WERI-Rb-1 (cell line): ENCODE data around the gene MAP4K4.
A peak's percentile ranks its signal among the peaks of the same experiment; 100 is the strongest.
"Not testable (repeated sequence)": the region's sequence is repeated elsewhere in the genome, so short reads cannot be mapped to it uniquely, and the experiment has no call there.

Source experiments
- DNase-seq: peaks from one replicate; pipeline ENCODE4 v3.0.0-alpha.2; 2020
- H3K27ac ChIP-seq: fragments of 250-450 bp; sonication (Bioruptor Pico); 2 replicates; pipeline ENCODE4 v1.5.1; 2020; ENCODE audit warnings: mild to moderate bottlenecking, moderate library complexity
- H3K27me3 ChIP-seq: fragments of 250-450 bp; sonication (Bioruptor Pico); 2 replicates; pipeline ENCODE4 v1.5.1; 2021; ENCODE audit warnings: mild to moderate bottlenecking, low read depth, moderate library complexity; ENCODE audit not compliant: insufficient read depth, severe bottlenecking
- H3K36me3 ChIP-seq: fragments of 250-450 bp; sonication (Bioruptor Pico); 2 replicates; pipeline ENCODE4 v1.5.1; 2020; ENCODE audit warnings: mild to moderate bottlenecking, moderate library complexity
- H3K4me3 ChIP-seq: 2 replicates; pipeline ENCODE4 v1.5.1; 2011; ENCODE audit warnings: low read depth, mild to moderate bottlenecking, control low read depth, low read length
- H3K9me3 ChIP-seq: fragments of 250-450 bp; sonication (Bioruptor Pico); 2 replicates; pipeline ENCODE4 v1.5.1; 2021; ENCODE audit warnings: mild to moderate bottlenecking, moderate library complexity; ENCODE audit not compliant: severe bottlenecking
- CTCF ChIP-seq: IDR thresholded peaks from 2 replicates; pipeline ENCODE4 v1.5.1; 2011; ENCODE audit warnings: low read depth, mild to moderate bottlenecking, control low read depth, inconsistent platforms, low read length

The MAP4K4 gene

DNA sequence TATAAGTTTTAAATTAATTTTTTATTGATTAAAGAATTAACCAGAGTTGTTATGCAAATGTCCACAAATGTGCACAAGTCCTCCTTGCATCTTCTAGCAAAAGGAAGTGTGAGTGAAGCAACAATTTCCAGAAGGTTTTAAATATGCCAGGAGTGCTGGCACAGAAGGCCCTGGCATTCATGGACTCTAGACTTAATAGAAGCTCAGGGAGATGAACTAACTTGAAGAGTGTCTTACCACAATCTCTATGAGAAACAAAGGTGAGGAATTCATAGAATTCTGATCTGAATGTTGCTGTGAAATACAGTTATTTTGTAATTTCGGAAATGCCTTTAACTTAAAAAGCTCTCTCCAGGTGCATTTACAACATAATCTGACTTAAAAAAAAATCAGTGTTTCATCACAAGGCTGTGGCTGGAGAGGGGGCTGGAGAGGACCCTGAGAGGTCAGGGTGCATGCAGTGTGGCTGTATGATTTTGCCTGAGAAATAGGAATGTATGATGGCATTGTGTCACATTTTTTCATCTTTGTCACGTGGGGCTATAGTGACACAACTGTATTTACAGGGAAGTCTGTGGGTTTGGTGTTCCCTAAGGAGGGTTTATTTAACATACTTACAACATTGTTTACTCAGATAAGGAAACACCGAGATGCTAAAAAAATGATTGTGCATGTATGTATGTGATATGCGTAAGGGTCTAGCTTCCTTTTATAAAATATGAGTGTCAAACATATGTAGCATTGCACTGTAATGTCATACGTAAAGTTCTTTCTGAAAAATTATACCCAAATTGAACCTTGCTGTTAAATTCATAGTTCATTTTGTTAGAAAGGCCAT lies 66.2 kb downstream of the MAP4K4 start:
- Histone ChIP-seq H3K4me3 (no peak overlapping the region), H3K27me3 (no peaks in the 10 kb centered on the region), H3K27ac (no peak overlapping the region), H3K36me3 (no peaks in the 10 kb centered on the region), H3K9me3 (no peaks in the 10 kb centered on the region)
- TF ChIP-seq CTCF = no peak
- DNase-seq = no peak

DNA sequence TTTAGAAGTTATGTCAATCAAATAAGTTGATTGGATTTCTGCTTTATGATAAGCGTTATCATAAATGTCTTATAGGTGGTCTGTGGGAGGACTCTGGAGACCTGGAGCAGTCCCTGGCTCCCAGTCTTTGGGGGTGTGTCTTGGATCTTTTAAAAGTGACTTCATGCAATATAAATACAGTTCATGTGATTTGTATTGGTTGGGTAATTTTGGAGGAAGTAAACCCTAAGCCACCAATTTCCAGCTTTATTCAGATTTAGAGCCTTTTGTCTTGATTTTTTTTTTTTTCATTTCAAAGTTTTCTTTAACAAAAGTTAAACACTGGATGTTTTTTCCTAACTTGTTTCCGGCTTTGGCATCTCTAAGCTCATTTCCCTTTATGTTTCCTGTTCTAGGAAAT lies 68.8 kb downstream of the MAP4K4 start:
- no peak overlapping the region for H3K4me3 ChIP-seq
- H3K27ac ChIP-seq = no peak overlapping the region

DNA sequence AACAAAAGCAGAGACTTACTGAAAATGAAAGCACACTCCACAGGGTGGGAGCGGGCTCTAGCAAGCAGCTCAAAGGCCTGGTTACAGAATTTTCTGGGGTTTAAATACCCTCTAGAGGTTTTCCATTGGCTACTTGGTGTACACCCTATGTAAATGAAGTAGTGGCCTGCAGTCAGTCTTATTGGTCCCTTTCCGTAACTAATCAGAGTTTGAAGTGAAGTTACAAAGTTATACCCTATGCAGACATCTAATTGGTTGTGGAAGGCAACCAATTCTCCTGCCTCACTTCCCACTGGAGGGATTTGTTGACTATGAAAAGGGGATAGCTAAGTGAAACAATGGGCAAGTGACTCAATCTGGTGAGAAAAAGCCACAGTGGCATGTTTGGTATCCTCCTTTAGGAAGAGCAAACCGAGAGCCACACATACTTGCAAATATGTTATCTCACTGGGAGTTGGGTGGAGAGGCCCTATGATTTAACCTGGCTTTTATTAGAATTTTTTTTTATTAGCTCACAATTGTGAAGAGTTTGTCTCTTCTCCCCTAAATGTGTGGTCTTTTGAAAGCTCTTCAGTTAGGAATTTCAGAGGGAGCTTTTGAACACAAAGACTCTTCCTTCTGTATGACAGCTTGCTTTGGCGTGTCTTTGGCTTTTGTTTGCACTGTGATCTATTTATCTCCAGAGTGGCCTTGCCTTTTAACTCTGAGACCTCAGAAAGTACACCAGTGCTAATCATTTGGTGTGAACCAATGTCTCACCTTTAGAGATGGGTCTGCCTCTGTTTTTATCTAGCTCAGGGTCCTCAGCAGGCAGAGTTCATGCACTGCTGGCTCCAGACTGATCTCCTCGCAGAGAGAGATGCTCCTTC lies 69.6 kb downstream of the MAP4K4 start:
- Histone ChIP-seq H3K4me3 (no peak overlapping the region), H3K36me3 (no peaks in the 10 kb centered on the region), H3K9me3 (no peaks in the 10 kb centered on the region), H3K27ac (no peak overlapping the region), H3K27me3 (no peaks in the 10 kb centered on the region)
- no peak for DNase-seq
- no peak for TF ChIP-seq CTCF

More for the DNA sequence above, 68.8 kb downstream of the MAP4K4 start:
- no peak for DNase-seq
- TF ChIP-seq CTCF = no peak
- Histone ChIP-seq H3K36me3 (no peaks in the 10 kb centered on the region), H3K9me3 (no peaks in the 10 kb centered on the region), H3K27me3 (no peaks in the 10 kb centered on the region)

DNA sequence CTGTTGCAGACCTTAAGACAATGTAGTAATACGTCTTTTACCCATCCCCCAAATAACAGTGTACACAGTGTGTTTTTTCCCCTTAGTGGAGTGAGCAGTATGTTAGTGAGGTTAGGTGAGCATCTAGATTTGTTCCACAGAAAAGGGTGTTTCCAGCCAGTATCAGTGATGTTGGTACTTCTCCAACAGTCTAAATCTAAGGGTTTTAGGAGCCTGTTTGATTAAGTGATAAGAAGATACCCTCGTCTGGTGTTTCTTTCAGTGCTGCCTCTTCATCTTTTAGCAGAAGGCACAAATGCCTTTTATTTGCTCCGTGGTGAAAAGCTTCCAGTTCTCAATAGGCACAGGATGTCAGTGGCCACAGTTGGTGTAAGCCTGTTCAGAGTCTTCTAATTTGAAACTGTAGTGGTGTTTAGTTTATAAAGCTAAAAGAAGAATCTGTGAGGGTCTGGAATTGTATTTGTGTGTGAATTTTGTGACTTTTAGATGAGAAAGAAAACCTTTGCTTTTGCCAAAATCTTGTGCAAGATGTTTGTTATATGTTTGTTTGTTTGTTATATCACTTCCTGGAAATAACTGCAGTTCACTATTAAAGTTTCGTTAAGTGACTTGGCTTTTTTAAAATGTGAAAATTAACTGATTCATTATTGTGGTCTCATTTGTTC lies 71.2 kb downstream of the MAP4K4 start:
- no peaks in the 10 kb centered on the region for H3K36me3 ChIP-seq
- H3K27ac ChIP-seq = no peak overlapping the region
- H3K4me3 ChIP-seq = no peak overlapping the region
- no peak for DNase-seq
- no peaks in the 10 kb centered on the region for H3K27me3 ChIP-seq
- TF ChIP-seq CTCF = no peak
- no peaks in the 10 kb centered on the region for H3K9me3 ChIP-seq

- H3K9me3 ChIP-seq, H3K4me3 ChIP-seq, H3K36me3 ChIP-seq, H3K27ac ChIP-seq, H3K27me3 ChIP-seq: not testable (repeated sequence)
- DNase-seq = peak; percentile 14
These were observed 72.2 kb downstream of the MAP4K4 start for GRCh38 chr2:101769726-101770125.

GRCh38 chr2:101770726-101771125 lies 73.2 kb downstream of the MAP4K4 start:
- DNase-seq = peak; percentile 56
- TF ChIP-seq CTCF = peak; percentile 57
- Histone ChIP-seq H3K9me3 (no peaks in the 10 kb centered on the region), H3K36me3 (no peaks in the 10 kb centered on the region), H3K4me3 (no peak overlapping the region), H3K27me3 (no peaks in the 10 kb centered on the region), H3K27ac (no peak overlapping the region)
